ENCODE data around the gene CACNA1A.
"Not testable (repeated sequence)": the region's sequence is repeated elsewhere in the genome, so short reads cannot be mapped to it uniquely, and the experiment has no call there.

Gene CACNA1A

GRCh38 chr19:13420780-13421179 is 85.5 kb downstream of the CACNA1A start:
- no peak for DNase-seq

DNA sequence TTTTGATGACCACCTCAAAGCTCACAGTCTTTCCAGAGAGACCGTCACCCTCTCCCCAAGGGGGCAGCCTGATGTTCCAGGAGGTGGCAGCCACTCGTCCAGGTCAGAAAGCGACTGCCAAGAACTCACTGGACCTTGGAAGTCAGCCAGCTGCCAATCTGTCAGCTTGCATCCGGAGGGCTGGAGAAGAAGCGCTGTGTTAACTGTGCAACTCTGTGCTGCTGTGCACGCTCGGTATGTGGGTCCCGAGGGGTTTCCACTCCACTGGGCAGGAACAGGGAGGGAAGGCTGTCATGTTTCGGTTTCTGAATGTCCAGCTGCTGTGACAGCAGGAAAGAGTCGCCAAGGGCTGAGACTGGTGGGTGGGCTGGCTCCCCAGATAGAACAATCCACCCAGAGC is 89.2 kb downstream of the CACNA1A start:
- DNase-seq = no peak

GRCh38 chr19:13411899-13412298 is 94.4 kb downstream of the CACNA1A start:
- no peak for DNase-seq

GRCh38 chr19:13410946-13411345 is 95.3 kb downstream of the CACNA1A start:
- DNase-seq = no peak

- no peak for DNase-seq
Observed at GRCh38 chr19:13408889-13409518, 97.3 kb downstream of the CACNA1A start.

GRCh38 chr19:13404236-13404635 is 102.0 kb downstream of the CACNA1A start:
- no peak for DNase-seq

DNA sequence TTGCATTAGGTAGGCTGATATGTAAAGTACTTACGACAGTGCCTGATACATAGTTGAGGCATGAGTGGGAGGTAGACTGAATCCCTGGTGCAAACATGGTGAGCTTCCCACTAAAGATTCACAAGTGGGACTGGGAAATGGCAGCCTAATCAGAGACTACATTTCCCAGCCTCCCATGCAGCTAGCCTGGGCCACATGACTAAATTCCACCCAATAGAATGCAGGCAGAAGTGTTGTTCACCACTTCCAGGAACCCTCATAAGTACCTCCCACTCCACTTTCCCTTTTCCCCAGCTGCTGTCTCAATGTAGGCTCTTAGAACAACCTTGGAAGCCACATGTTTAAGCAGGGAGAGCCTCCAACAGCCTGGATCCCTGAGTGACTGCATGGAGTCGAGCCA is 104.9 kb downstream of the CACNA1A start:
- DNase-seq = no peak

DNA sequence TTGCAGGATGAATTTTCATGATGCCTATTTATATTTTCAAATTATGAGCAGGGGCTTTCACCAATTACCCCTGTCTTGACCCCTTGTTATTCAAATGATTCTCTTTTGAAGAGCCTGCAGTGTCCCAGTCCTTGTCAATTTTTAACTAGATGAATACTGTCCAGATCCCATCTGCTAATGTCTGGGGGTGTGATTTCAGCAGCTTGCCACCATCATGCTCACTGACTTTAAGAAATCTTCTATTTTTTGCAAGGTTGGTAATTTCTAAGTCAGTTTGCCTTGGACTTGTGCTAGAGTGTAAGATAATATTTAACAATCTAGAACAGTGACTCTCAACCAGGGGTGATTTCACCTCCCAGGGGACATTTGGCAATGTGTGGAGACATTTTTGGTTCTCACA is 106.0 kb downstream of the CACNA1A start:
- DNase-seq = no peak

DNA sequence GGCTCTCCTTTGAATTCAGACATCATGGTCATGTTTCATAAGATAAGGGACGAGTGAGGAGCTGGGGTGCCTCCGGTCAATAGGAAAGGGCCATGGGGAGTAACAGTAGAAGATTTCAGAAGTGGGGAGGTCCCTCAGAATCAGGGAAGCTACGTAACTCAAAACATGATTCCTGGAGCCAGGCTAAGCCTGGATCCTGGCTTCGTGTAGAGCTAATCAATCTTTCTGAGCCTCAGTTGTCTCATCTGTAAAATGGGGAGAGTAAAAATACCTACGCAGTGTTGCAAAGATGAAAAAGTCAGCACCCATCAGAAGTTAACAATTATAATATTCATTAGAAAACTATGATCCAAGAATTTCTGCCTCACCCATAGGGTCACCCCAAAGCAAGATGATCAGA is 106.5 kb downstream of the CACNA1A start:
- DNase-seq = no peak

DNA sequence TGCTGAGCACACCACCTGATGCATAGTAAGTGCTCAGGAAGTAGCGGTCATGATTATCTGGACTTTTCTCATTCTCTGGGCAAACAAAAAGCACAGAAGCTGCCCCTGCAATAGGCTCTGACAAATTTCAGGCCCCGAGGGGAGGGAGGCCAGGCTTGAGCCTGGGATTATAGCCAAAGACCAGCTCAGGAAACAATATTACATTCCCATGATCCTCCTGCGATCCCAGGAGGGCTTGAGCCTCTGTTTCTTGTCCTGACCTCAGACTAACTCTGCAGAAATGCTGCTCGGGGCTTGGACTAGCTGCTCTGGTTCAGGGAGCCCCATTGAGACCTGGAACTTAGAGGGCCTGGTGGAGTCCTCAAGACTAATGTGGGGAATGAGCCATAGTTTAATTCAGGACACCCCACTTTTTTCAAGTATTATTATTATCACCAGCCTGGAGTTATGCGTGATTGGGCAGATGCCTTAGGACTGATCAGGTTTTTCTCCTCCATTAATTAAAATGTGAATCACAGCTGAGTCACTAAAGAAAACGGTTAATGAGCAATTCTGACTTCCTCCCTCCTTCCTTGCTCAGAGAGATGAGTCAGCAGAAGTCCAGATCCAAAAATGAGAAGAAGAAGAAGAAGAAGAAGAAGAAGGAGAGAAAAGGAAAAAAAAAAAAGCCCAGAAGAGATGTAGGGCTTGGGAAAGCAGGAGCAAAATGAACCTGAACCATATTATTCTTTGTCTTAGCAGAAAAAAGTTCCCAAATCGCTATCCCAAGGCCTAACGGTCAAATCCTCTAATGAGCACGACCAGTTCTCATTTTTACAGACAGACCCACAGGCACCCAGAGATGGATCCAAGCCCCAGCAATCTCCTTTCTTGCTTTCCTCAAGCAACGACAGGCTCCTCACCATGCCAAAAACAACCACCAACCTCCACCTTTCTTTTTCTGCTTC is 107.2 kb downstream of the CACNA1A start:
- no peak for DNase-seq

DNA sequence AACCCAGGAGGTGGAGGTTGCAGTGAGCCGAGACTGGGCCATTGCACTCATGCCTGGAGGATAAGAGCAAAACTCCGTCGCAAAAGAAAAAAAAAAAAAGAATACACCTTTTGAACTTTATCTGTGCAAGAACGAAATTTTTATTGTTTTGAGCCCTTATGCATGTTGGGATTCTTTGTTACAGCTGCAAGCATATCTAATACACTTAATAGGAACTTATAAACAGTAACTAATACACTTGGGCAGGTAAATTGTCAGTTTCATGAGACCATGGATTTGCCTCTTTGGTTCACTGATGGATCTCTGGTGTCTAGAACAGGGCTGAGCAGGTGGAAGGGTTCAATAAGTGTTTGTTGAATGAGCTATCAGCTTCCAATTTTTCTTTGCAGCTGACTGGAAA is 108.1 kb downstream of the CACNA1A start:
- DNase-seq = no peak

- DNase-seq = no peak
Observed at GRCh38 chr19:13396250-13397080, 109.8 kb downstream of the CACNA1A start.

DNA sequence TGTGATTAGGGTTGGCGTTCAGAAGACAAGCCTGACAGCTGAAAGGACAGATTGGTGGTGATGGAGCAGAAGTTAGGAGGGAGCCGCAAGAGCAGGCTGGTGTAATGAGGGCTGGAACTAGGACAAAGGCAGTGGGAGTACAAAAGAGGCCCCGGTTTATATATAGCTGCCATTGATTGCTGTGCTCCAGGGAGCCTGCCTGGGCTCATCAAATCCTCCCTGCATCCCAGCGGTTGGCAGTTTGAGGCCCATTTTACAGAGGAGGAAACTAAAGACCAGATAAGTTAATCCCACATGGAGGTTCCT is 123.7 kb downstream of the CACNA1A start:
- DNase-seq = no peak

DNA sequence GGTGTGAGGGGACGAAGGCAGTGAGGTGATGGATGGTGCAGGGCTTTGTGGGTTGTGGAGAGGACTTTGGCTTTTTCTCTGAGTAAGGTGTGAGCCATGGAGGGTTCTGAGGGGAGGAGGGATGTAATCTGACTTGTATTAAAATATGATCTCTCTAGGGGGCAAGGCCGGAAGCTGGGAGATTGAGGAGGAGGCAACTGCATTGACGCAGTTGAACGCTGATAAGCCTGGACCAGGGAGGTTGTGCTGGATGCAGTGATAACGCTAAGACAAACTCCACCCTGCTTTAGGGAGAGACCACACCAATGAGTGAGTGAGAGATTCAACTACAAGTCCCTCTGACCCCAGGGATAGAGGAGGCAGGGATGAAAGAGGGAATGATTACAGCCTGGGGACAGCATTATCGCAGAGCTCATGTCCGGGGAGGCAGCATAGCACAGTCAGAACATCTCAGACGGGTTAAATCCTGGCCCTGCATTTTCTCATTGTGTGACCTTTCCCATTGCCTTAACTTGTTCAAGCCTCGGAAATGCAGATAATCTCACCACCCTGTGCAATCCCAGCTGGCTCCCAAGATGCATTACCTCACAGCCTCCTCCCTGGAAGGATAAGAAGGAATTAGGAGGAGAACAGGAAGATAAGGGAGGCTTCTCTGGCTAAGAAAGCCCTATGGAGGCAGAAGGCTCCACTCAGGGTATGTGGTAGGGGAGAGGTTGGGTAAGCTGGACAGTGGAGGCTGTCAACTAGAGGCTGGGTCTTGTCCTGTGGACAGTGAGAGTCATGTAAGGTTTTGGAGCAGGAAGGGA is 124.2 kb downstream of the CACNA1A start:
- no peak for DNase-seq

DNA sequence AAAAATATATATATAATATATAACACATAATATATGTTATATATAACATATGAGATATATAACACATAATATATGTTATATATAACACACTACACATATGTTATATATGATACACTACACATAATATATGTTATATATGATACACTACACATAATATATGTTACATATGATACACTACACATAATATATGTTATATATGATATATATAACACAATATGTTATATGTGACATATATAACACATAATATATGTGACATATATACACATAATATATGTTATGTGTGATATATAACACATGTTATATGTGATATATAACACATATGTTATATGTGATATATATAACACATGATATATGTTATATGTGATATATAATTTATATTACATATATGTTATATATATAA is 129.7 kb downstream of the CACNA1A start:
- no peak for DNase-seq

DNA sequence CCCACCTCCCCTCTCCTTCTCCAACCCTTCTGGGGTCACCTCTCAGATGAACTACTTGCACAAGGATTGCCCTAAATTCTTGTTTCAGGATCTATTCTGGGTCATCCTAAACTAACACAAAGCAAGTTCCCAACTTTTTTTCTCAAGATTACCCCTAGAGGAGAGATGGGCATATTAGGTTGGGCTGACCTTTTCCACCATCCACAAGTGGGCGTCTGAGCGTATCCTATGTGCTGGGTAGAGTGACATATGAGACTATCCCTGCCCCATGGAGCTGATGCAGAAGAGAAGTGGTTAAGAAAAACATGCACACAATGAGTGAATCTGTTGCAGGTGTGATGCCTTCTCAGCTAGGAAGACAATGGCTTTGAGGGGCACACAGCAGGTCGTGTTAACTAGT is 132.7 kb downstream of the CACNA1A start:
- no peak for DNase-seq

DNA sequence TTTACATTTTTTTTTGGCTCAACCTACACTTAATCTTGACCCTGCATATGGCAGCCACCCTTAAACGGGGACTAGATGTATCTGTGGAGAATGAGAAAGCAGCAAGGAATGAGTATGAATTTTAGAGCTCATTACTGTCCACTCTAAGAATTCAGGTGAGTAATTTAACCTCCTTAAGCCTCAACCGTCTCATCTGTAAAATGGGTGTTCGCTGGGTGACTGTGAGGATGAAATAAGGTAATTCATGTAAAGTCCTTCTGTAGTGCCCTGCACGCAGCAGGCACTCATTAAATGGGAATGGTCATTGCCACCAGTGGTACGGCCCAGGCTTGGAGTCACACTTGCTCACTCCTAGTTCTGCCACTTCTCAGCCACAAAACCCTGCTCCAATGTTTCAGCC is 135.3 kb downstream of the CACNA1A start:
- no peak for DNase-seq

- DNase-seq = no peak
Observed at GRCh38 chr19:13366529-13367143, 139.6 kb downstream of the CACNA1A start.

GRCh38 chr19:13363954-13364353 is 142.3 kb downstream of the CACNA1A start:
- no peak for DNase-seq

DNA sequence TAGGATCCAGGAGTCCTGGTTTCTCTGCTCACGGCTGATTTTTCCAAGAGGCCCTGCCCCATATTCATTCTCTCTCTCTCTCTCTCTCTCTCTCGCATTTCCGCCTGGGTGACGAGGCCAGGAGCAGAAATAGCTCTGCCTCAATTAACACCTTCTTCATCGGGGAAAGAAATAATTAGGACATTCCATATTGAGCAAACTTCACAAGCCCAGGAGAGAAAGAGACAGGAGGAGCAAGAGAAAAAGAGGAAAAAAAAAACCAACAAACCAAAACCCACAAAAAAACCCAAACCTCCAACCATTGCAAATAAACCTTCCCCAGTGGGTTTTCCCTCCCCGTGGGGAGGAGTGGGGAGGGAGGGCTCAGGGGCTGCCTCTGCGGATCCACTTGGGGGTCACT is 143.0 kb downstream of the CACNA1A start:
- no peak for DNase-seq

DNA sequence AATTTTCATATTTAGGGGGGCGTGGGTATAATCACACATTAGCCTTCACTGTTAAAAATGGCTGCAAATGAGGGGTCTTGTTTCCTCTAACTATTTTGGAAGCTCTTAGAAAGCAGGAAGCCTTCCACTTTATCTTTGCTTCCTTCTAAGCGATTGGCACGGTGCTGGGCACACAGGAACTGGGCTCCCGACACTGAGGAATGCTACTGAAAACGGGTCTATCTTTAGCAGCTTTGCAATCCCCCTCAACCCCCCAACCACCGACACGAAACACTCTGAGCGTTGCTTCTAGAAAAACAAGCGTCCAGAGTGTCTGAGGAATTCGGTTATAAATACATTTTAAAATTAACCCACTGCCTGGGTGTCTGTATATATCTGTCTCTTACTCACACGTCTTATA is 143.6 kb downstream of the CACNA1A start:
- DNase-seq = no peak

- DNase-seq = not testable (repeated sequence)
Observed at GRCh38 chr19:13361726-13362125, 144.6 kb downstream of the CACNA1A start.
